ENCODE data around the gene TIGD2.

TIGD2 gene

GRCh38 chr4:89078300-89078699, 33.0 kb upstream of the TIGD2 start:
- H4K91ac ChIP-seq (ENCODE audit: low read depth, low read length, poor library complexity): no peak overlapping the region
- H3K9ac ChIP-seq (ENCODE audit: low read depth, low read length, poor library complexity): no peak overlapping the region
- no peak overlapping the region for H3K14ac ChIP-seq (ENCODE audit: low read length)
- H2BK12ac ChIP-seq (ENCODE audit: low read length): no peak overlapping the region
- no peak overlapping the region for H2BK120ac ChIP-seq (ENCODE audit: low read depth, low read length)
- H3K79me1 ChIP-seq (ENCODE audit: low read depth, low read length): no peaks in the 10 kb centered on the region
- no peaks in the 10 kb centered on the region for H3K27me3 ChIP-seq (ENCODE audit: control insufficient read depth in 3 of 3, insufficient read depth in 3 of 3, low read depth in 1 of 3, low read length in 3 of 3)
- H3K36me3 ChIP-seq (replicated peaks in 1 of 2; ENCODE audit: control insufficient read depth in 2 of 2, insufficient read depth in 2 of 2, low read length in 2 of 2): no peaks in the 10 kb centered on the region
- no peak for DNase-seq (ENCODE audit: low spot score)
- no peak overlapping the region for H3K4ac ChIP-seq (ENCODE audit: low read length)
- no peak overlapping the region for H2AFZ ChIP-seq (ENCODE audit: low read length)
- no peak overlapping the region for H2BK15ac ChIP-seq (ENCODE audit: low read length)
- H3K18ac ChIP-seq (ENCODE audit: low read length): no peak overlapping the region
- H3K4me1 ChIP-seq (ENCODE audit: control insufficient read depth in 2 of 2, insufficient read depth in 1 of 2, low read depth in 1 of 2, low read length in 2 of 2): no peaks in the 10 kb centered on the region
- no peak overlapping the region for H3K27ac ChIP-seq (replicated peaks; ENCODE audit: low read length)
- WGBS, 2 donors (ENCODE audit: extremely low coverage in 2 of 2, insufficient read length in 2 of 2, insufficient replicate concordance in 1 of 2): no CpG with 5 or more reads among the region's 1 CpG
- H2AK5ac ChIP-seq (ENCODE audit: low read depth, low read length): no peak overlapping the region
- no peak overlapping the region for H4K8ac ChIP-seq (ENCODE audit: low read depth, low read length)
- H3K23ac ChIP-seq (ENCODE audit: low read depth, low read length, poor library complexity): no peak overlapping the region
- no peak overlapping the region for H2BK5ac ChIP-seq (ENCODE audit: low read length)
- no peak overlapping the region for H3K4me3 ChIP-seq (ENCODE audit: low read length in 2 of 2)
- peaks cover 2 to 8% of the 10 kb centered on the region in 2 donors for H3K9me3 ChIP-seq (replicated peaks in 1 of 2; ENCODE audit: control insufficient read depth in 2 of 2, insufficient read depth in 1 of 2, low read depth in 1 of 2, low read length in 2 of 2)
- no peak overlapping the region for H3K4me2 ChIP-seq (ENCODE audit: insufficient read depth, low read length, poor library complexity, severe bottlenecking)

- Histone ChIP-seq H3K27ac (replicated peaks; ENCODE audit: low read length) (no peak overlapping the region), H3K4me3 (ENCODE audit: low read length in 2 of 2) (no peak overlapping the region), H2BK15ac (ENCODE audit: low read length) (no peak overlapping the region), H2BK12ac (ENCODE audit: low read length) (no peak overlapping the region), H3K9ac (ENCODE audit: low read depth, low read length, poor library complexity) (no peak overlapping the region), H3K27me3 (ENCODE audit: control insufficient read depth in 3 of 3, insufficient read depth in 3 of 3, low read depth in 1 of 3, low read length in 3 of 3) (no peaks in the 10 kb centered on the region), H3K18ac (ENCODE audit: low read length) (no peak overlapping the region), H2AFZ (ENCODE audit: low read length) (no peak overlapping the region), H4K8ac (ENCODE audit: low read depth, low read length) (no peak overlapping the region), H3K14ac (ENCODE audit: low read length) (no peak overlapping the region), H3K4ac (ENCODE audit: low read length) (no peak overlapping the region), H3K9me3 (replicated peaks in 1 of 2; ENCODE audit: control insufficient read depth in 2 of 2, insufficient read depth in 1 of 2, low read depth in 1 of 2, low read length in 2 of 2) (peaks cover 0 to 2% of the 10 kb centered on the region in 2 donors), H2BK5ac (ENCODE audit: low read length) (no peak overlapping the region), H3K4me1 (ENCODE audit: control insufficient read depth in 2 of 2, insufficient read depth in 1 of 2, low read depth in 1 of 2, low read length in 2 of 2) (no peaks in the 10 kb centered on the region), H3K79me1 (ENCODE audit: low read depth, low read length) (no peaks in the 10 kb centered on the region), H3K36me3 (replicated peaks in 1 of 2; ENCODE audit: control insufficient read depth in 2 of 2, insufficient read depth in 2 of 2, low read length in 2 of 2) (no peaks in the 10 kb centered on the region), H2BK120ac (ENCODE audit: low read depth, low read length) (no peak overlapping the region), H4K91ac (ENCODE audit: low read depth, low read length, poor library complexity) (no peak overlapping the region), H2AK5ac (ENCODE audit: low read depth, low read length) (no peak overlapping the region), H3K23ac (ENCODE audit: low read depth, low read length, poor library complexity) (no peak overlapping the region), H3K4me2 (ENCODE audit: insufficient read depth, low read length, poor library complexity, severe bottlenecking) (no peak overlapping the region)
- no CpG with 5 or more reads among the region's 2 CpGs for WGBS, 2 donors (ENCODE audit: extremely low coverage in 2 of 2, insufficient read length in 2 of 2, insufficient replicate concordance in 1 of 2)
- DNase-seq (ENCODE audit: low spot score): no peak
Measured at GRCh38 chr4:89099034-89099433, 12.3 kb upstream of the TIGD2 start.

- DNase-seq (ENCODE audit: low spot score): no peak
- no peaks in the 10 kb centered on the region for H3K36me3 ChIP-seq (replicated peaks in 1 of 2; ENCODE audit: control insufficient read depth in 2 of 2, insufficient read depth in 2 of 2, low read length in 2 of 2)
- no peaks in the 10 kb centered on the region for H3K27me3 ChIP-seq (ENCODE audit: control insufficient read depth in 3 of 3, insufficient read depth in 3 of 3, low read depth in 1 of 3, low read length in 3 of 3)
- no peak overlapping the region for H3K4me3 ChIP-seq (ENCODE audit: low read length in 2 of 2)
- H2BK12ac ChIP-seq (ENCODE audit: low read length): no peak overlapping the region
- H2BK15ac ChIP-seq (ENCODE audit: low read length): no peak overlapping the region
- H3K4ac ChIP-seq (ENCODE audit: low read length): no peak overlapping the region
- no peak overlapping the region for H4K8ac ChIP-seq (ENCODE audit: low read depth, low read length)
- H3K4me2 ChIP-seq (ENCODE audit: insufficient read depth, low read length, poor library complexity, severe bottlenecking): no peak overlapping the region
- H3K79me1 ChIP-seq (ENCODE audit: low read depth, low read length): no peaks in the 10 kb centered on the region
- no peak overlapping the region for H3K27ac ChIP-seq (replicated peaks; ENCODE audit: low read length)
- H3K18ac ChIP-seq (ENCODE audit: low read length): no peak overlapping the region
- H2BK5ac ChIP-seq (ENCODE audit: low read length): no peak overlapping the region
- H3K9ac ChIP-seq (ENCODE audit: low read depth, low read length, poor library complexity): no peak overlapping the region
- WGBS, 2 donors (ENCODE audit: extremely low coverage in 2 of 2, insufficient read length in 2 of 2, insufficient replicate concordance in 1 of 2): no CpG with 5 or more reads among the region's 1 CpG
- no peaks in the 10 kb centered on the region for H3K4me1 ChIP-seq (ENCODE audit: control insufficient read depth in 2 of 2, insufficient read depth in 1 of 2, low read depth in 1 of 2, low read length in 2 of 2)
- no peak overlapping the region for H2BK120ac ChIP-seq (ENCODE audit: low read depth, low read length)
- H3K14ac ChIP-seq (ENCODE audit: low read length): no peak overlapping the region
- H3K23ac ChIP-seq (ENCODE audit: low read depth, low read length, poor library complexity): no peak overlapping the region
- peaks cover 0 to 2% of the 10 kb centered on the region in 2 donors for H3K9me3 ChIP-seq (replicated peaks in 1 of 2; ENCODE audit: control insufficient read depth in 2 of 2, insufficient read depth in 1 of 2, low read depth in 1 of 2, low read length in 2 of 2)
- no peak overlapping the region for H2AK5ac ChIP-seq (ENCODE audit: low read depth, low read length)
- H2AFZ ChIP-seq (ENCODE audit: low read length): no peak overlapping the region
- H4K91ac ChIP-seq (ENCODE audit: low read depth, low read length, poor library complexity): no peak overlapping the region
Measured at GRCh38 chr4:89099471-89099870, 11.9 kb upstream of the TIGD2 start.

- Histone ChIP-seq H3K4me1 (ENCODE audit: control insufficient read depth in 2 of 2, insufficient read depth in 1 of 2, low read depth in 1 of 2, low read length in 2 of 2) (no peaks in the 10 kb centered on the region), H3K4me3 (ENCODE audit: low read length in 2 of 2) (no peak overlapping the region), H3K23ac (ENCODE audit: low read depth, low read length, poor library complexity) (no peak overlapping the region), H2AFZ (ENCODE audit: low read length) (no peak overlapping the region), H3K9ac (ENCODE audit: low read depth, low read length, poor library complexity) (no peak overlapping the region), H3K4ac (ENCODE audit: low read length) (no peak overlapping the region), H2BK120ac (ENCODE audit: low read depth, low read length) (no peak overlapping the region), H2BK5ac (ENCODE audit: low read length) (no peak overlapping the region), H3K4me2 (ENCODE audit: insufficient read depth, low read length, poor library complexity, severe bottlenecking) (no peak overlapping the region), H3K14ac (ENCODE audit: low read length) (no peak overlapping the region), H3K18ac (ENCODE audit: low read length) (no peak overlapping the region), H4K91ac (ENCODE audit: low read depth, low read length, poor library complexity) (no peak overlapping the region), H3K79me1 (ENCODE audit: low read depth, low read length) (no peaks in the 10 kb centered on the region), H2AK5ac (ENCODE audit: low read depth, low read length) (no peak overlapping the region), H3K27me3 (ENCODE audit: control insufficient read depth in 3 of 3, insufficient read depth in 3 of 3, low read depth in 1 of 3, low read length in 3 of 3) (no peaks in the 10 kb centered on the region), H3K9me3 (replicated peaks in 1 of 2; ENCODE audit: control insufficient read depth in 2 of 2, insufficient read depth in 1 of 2, low read depth in 1 of 2, low read length in 2 of 2) (peaks cover 0 to 2% of the 10 kb centered on the region in 2 donors), H2BK12ac (ENCODE audit: low read length) (no peak overlapping the region), H3K36me3 (replicated peaks in 1 of 2; ENCODE audit: control insufficient read depth in 2 of 2, insufficient read depth in 2 of 2, low read length in 2 of 2) (no peaks in the 10 kb centered on the region), H4K8ac (ENCODE audit: low read depth, low read length) (no peak overlapping the region), H2BK15ac (ENCODE audit: low read length) (no peak overlapping the region), H3K27ac (replicated peaks; ENCODE audit: low read length) (no peak overlapping the region)
- DNase-seq (ENCODE audit: low spot score): no peak
- WGBS, 2 donors (ENCODE audit: extremely low coverage in 2 of 2, insufficient read length in 2 of 2, insufficient replicate concordance in 1 of 2): no CpG with 5 or more reads among the region's 3 CpGs
Measured at GRCh38 chr4:89100853-89101252, 10.5 kb upstream of the TIGD2 start.

Measured in neuronal stem cell (in vitro differentiated cells).